GM13976 (cell line): ENCODE data around the gene ANKRD26.

Source experiments
- DNase-seq: peaks from one replicate; pipeline ENCODE4 v3.0.0; 2012; ENCODE audit warnings: low spot score
- in situ Hi-C: fragments of 300-500 bp; cut with MboI; formaldehyde crosslinking; loops from one replicate; pipeline ENCODE4 v1.12.0; 2022; ENCODE audit warnings: low sequenced_read_pairs, mixed read lengths, inconsistent platforms; ENCODE audit not compliant: unreplicated experiment
- TF ChIP-seq, protein P1 (sequence below): IDR thresholded peaks from 2 replicates; pipeline ENCODE4 v1.5.1; 2012; ENCODE audit warnings: borderline replicate concordance, mild to moderate bottlenecking; ENCODE audit not compliant: insufficient read depth; ENCODE audit errors: extremely low read depth, missing control alignments, control extremely low read depth

Gene ANKRD26

DNA sequence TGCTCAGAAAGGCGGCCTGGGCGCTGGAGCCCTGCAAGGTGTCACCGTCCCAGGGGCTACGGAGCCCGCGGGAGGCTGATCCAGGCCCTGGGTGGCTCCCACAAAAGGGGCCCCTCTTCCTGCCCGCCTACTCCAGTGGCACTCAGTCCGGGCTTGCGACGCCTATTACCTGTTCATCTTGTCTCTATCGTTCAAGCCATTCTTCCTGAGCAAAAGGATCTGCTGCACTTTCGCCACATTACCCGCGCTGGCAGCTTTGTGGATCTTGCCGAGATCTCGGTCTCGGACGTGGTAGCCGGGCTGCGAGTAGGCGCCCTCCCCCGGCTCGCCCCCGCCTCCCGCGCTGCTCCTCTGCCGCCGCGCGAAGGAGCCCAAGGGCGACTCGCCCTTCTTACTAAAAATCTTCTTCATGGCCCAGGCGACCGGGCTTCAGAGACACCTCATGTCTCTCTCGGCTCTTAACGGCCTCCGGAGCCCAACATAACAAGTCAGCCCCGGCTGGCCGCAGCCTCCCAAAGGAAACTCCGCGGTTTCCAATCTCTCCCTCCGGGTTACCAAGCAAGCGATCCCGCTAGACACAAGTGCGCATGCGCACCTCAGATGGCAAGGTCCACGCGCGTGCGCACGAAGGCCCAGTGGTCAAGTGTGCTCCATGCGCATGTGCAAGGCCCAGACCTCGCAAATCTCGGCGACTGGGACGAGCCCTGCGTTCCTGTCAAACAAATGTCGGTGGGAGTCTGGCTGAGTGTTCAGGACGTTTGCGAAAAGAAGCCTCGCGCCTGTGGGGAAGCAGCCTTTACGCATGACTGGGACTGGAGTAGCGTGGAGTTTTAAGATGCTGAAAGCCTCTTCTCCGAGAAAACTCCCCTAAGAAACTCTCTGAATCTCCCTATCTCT, at the start of gene ANKRD26:
Gene ANKRD26, minus strand, starts transcription at position 579 of the 897 bp plus-strand sequence. Its CDS starts 168 bp downstream, at position 411.
- peak; percentile 94 for DNase-seq
- in situ Hi-C loops = no loop called here
- TF ChIP-seq, protein P1, sequence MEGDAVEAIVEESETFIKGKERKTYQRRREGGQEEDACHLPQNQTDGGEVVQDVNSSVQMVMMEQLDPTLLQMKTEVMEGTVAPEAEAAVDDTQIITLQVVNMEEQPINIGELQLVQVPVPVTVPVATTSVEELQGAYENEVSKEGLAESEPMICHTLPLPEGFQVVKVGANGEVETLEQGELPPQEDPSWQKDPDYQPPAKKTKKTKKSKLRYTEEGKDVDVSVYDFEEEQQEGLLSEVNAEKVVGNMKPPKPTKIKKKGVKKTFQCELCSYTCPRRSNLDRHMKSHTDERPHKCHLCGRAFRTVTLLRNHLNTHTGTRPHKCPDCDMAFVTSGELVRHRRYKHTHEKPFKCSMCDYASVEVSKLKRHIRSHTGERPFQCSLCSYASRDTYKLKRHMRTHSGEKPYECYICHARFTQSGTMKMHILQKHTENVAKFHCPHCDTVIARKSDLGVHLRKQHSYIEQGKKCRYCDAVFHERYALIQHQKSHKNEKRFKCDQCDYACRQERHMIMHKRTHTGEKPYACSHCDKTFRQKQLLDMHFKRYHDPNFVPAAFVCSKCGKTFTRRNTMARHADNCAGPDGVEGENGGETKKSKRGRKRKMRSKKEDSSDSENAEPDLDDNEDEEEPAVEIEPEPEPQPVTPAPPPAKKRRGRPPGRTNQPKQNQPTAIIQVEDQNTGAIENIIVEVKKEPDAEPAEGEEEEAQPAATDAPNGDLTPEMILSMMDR = peak; percentile 26

DNA sequence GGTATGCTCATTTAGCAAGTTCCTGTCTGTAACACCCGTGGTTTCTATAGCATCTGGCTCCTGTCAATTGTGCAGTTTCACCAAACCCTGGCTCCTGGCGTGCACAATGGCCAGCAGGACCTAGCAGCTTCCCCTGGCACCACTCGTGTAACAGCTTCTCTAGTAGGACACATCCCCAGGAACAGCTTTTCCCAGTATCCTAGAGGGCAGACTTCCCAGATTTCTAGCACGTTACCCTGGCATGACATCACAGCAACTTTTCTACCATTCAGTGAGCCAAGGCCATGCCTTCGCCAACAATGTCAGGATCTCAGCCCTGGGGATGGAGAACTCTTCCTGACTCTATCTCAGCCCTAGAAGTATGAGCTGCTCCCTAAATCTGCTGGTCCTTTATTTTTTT, 47.4 kb upstream of the ANKRD26 start:
- in situ Hi-C loops = no loop called here
- no peak for DNase-seq
- TF ChIP-seq, protein P1 = no peak

DNA sequence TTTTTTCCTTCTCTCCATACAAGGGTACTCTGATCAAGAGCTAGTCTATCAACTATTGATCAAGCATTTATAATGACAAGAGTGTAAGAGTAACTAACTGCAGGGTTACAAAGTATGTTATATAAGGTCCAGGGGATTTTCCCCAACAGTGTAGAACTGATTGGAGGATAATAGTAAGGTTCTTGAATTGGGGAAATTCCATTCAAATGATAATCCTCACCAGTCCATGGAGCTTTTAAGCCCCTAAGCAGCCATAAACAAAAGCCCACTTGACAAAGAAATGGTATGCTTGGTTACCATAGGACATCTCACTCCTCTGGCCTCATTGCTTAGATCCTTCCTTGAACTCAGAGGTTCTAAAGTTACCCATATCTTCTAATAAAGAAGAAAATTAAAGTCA, 45.6 kb upstream of the ANKRD26 start:
- in situ Hi-C loops = no loop called here
- no peak for DNase-seq
- TF ChIP-seq, protein P1 = no peak

DNA sequence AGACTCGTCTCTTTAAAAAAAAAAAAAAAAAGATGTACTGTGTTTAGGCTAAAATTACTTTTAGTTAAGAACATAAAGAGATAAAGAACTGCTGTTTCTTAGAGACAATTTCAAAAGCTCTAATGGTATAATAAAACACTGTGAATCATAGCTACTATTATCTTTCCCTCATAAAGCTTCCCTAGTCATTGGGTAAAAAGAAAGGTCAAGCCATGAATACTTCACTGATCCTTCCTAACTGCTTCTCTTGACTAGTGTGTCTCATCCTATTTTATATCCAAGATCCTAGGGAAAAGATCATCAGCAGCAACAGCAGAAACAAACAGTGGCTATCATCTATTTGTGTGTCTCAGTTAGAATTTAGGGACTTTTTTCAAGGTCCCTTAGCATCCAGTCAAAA, 43.4 kb upstream of the ANKRD26 start:
- in situ Hi-C loops = no loop called here
- DNase-seq = no peak
- TF ChIP-seq, protein P1 = no peak

DNA sequence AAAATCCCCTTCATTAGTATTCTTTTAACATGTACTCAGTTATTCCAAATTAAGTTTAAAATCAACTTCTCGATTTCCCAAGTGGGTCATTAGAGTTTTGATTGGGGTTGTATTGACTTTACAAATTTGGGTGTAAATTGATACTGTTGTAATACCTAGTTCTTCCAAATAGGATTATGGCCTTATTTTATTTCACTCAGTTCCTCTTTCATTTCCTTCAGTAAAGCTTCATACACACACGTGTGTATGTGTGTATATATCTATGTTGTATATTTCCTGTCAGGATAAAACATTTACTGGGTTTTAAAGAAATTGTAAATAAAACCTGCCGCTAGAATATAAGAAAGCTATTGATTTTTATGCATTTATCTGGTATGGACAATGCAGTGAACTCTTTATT, 38.0 kb upstream of the ANKRD26 start:
- TF ChIP-seq, protein P1 = no peak
- in situ Hi-C loops = no loop called here
- no peak for DNase-seq

DNA sequence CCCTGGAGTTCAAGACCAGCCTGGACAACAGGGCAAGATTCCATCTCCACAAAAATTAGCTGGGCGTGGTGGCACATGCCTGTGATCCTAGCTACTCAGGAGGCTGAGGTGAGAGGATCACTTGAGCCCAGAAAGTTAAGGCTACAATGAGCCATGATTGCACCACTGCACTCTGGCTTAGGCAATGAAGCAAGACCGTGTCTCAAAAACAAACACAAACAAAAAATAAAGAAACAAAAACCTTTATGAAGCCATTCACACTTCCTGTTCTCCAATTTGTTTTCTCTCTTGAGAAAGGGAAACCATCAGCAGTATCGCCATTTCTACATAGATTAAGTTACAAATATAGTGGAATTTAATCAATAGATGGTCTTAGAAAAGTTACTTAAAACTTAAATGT, 34.1 kb upstream of the ANKRD26 start:
- TF ChIP-seq, protein P1 = no peak
- no peak for DNase-seq
- in situ Hi-C loops = no loop called here

DNA sequence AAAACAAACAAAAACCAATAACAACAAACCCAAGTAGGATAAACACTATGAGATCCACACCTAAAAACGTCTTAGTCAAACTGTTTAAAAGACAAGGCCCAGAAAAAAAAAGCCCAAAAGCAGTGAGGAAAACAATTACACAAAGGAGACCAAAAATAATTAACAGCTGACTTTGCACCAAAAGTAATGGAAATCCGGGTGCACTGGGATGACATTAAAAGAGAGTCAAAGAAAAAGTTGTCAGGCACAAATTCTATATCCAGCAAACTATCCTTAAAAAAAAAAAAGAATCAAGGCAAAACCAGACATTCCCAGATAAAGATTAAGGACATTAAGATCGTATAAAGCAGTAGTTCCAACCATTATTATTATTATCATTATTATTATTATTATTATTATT, 7.9 kb upstream of the ANKRD26 start:
- in situ Hi-C loops = no loop called here
- DNase-seq = no peak
- TF ChIP-seq, protein P1 = no peak
